Spleen (tissue), 11 donors: ENCODE measurements around the gene WDR54. TPM values are rescaled to one million over a fixed set of nuclear protein-coding genes. Genes with fewer than 3 reads are reported as not detected.

Experiments
- DNase-seq: peaks from one replicate; pipeline ENCODE4 v3.0.0-alpha.2; 2020
- H3K27ac ChIP-seq, 8 donors: fragments of 200-600 bp; sonication (generic) in 7 of 8; 1 replicate in 4 of 8; 2 replicates in 4 of 8; pipeline versions ENCODE4 v1.5.0 to v1.8.0; 2016 to 2021; ENCODE audit warnings: inconsistent platforms in 4 of 8, mild to moderate bottlenecking in 4 of 8, moderate library complexity in 1 of 8
- H3K27me3 ChIP-seq, 7 donors: fragments of 200-600 bp; sonication (generic) in 6 of 7; replicated peaks in 1 of 7; 1 replicate in 4 of 7; 2 replicates in 3 of 7; pipeline versions ENCODE4 v1.5.0 to v1.8.0; 2016 to 2021; ENCODE audit warnings: inconsistent platforms in 3 of 7, mild to moderate bottlenecking in 1 of 7
- H3K36me3 ChIP-seq, 6 donors: fragments of 200-600 bp; sonication (generic) in 5 of 6; 1 replicate in 4 of 6; 2 replicates in 2 of 6; pipeline versions ENCODE4 v1.5.0 to v1.8.0; 2016 to 2021; ENCODE audit warnings: inconsistent platforms in 2 of 6
- H3K4me1 ChIP-seq, 6 donors: fragments of 200-600 bp; sonication (generic) in 5 of 6; 1 replicate in 3 of 6; 2 replicates in 3 of 6; pipeline versions ENCODE4 v1.5.0 to v1.8.0; 2016 to 2021; ENCODE audit warnings: inconsistent platforms in 3 of 6
- H3K4me3 ChIP-seq, 8 donors: fragments of 200-600 bp; sonication (generic) in 7 of 8; 1 replicate in 4 of 8; 2 replicates in 4 of 8; pipeline versions ENCODE4 v1.5.0 to v1.8.0; 2016 to 2021; ENCODE audit warnings: inconsistent platforms in 4 of 8, mild to moderate bottlenecking in 4 of 8, moderate library complexity in 2 of 8
- H3K9me3 ChIP-seq, 8 donors: fragments of 200-600 bp; sonication (generic) in 7 of 8; 1 replicate in 4 of 8; 2 replicates in 4 of 8; pipeline versions ENCODE4 v1.5.0 to v1.8.0; 2016 to 2021; ENCODE audit warnings: inconsistent platforms in 4 of 8
- POLR2A ChIP-seq, 3 donors: fragments of 450-650 bp; IDR thresholded peaks; one replicate each; pipeline ENCODE4 v1.5.1; 2017; ENCODE audit warnings: antibody characterized with exemption in 3 of 3, mild to moderate bottlenecking in 1 of 3
- POLR2AphosphoS5 ChIP-seq, 3 donors: sonication (generic); formaldehyde crosslinking; IDR thresholded peaks; one replicate each; pipeline ENCODE4 v1.5.1; 2017; ENCODE audit warnings: antibody characterized with exemption in 3 of 3
- WGBS, 5 donors: extraction: QIAGEN DNeasy Blood & Tissue Kit in 3 of 5; methylation state at CpG; one replicate each; pipeline versions ENCODE4 v1.1.5 to v1.1.7; 2013 to 2018; 5-methylcytosine and 5-hydroxymethylcytosine counted together
- intact Hi-C: fragments of 100-400 bp; cut with DNase I; formaldehyde crosslinking; loops from one replicate; pipeline ENCODE4 v1.15.0; 2023; ENCODE audit warnings: low total_unique reads
- polyA plus RNA-seq, 3 donors: library from polyadenylated mRNA; stranded (reverse); fragments of 200-250 nt; gene quantifications; one replicate each; pipeline ENCODE4 v1.2.1, GENCODE V29; 2013
- total RNA-seq, 7 donors: library from RNA; depleted of rRNA in 3 of 7; stranded (reverse); fragments of >200 nt in 3 of 7; fragmentation: NEBNext Ultra II Directional in 4 of 7; extraction: Animal tissue kit (Norgen Biotek cat#: 25700) in 4 of 7; gene quantifications; one replicate each; pipeline versions ENCODE4 v1.1.0 to v1.2.1, GENCODE V29; 2016 to 2021
- TF ChIP-seq, protein P1 (sequence below), 11 experiments: fragments of 200-600 bp in 7 of 11; fragments of 450-650 bp in 4 of 11; sonication (generic) in 4 of 11; IDR thresholded peaks in 8 of 11; conservative IDR thresholded peaks in 3 of 11; 1 replicate in 7 of 11; 2 replicates in 4 of 11; pipeline versions ENCODE4 v1.4.0 to v1.8.0; 2016 to 2021; ENCODE audit warnings: antibody characterized with exemption in 11 of 11, inconsistent platforms in 4 of 11, mild to moderate bottlenecking in 1 of 11
- donor health status: healthy with polysubstance abuse.
- donor health status: DM: no; HTN: no; CAD: no; lungs with moderate emphysema.
- donor health status: DM: no; HTN: no; CAD: no.
- donor health status: Bipolar disorder and iron deficiency.
- donor health status: healthy.
- donor health status: DM: no; HTN: no; CAD: no.
- donor health status: DM: yes; HTN: yes; CAD: no.

WDR54 gene
- total and polyA plus RNA-seq, 10 donors: 15.1 to 26.0 (median 21.0) TPM

DNA sequence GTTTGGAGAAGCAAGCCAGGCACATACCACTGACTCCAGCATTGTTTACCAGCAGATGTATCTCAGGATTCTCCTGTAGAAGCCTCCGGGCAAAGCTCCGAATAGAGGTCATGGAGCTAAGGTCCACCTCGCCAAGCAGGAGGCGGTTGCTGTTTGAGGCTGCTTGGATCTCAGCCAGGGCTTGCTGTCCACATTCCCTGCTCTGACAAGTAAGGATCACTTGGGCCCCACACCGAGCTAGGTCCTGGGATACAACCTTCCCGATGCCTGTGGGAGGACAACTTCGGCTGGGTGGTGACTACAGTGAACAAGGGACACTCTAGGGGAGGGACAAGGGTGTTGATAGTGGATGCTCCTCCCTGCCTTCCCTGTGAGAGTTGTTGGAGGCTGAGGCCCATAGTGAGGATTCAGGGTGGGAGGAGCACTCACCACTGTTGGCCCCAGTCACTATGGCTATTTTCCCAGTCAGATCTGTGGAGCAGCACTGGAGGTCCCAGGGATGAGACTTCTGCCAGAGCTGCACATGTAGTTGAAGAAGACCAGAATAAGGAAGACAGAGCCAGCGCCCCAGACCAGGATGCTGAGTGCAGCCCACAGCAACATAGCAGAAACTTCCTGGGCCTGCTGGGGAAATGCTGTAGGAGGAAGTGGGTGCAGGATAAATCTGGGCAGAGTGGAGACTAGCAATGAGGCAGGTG lies 8.4 kb upstream of the WDR54 start:
- 63 to 91% (median 85%) methylated on average over 5 to 8 of the region's 8 CpGs for WGBS, 5 donors
- Histone ChIP-seq H3K27ac (no peak overlapping the region), H3K27me3 (peaks cover 0 to 21% (median 0%) of the 10 kb centered on the region in 7 donors), H3K36me3 (no peaks in the 10 kb centered on the region), H3K4me1 (peaks cover 3 to 39% (median 27%) of the 10 kb centered on the region in 6 donors), H3K4me3 (no peak overlapping the region), H3K9me3 (no peaks in the 10 kb centered on the region)
- TF ChIP-seq POLR2AphosphoS5 (IDR thresholded peaks at IDR 0.05) (no peak), POLR2A (IDR thresholded peaks at IDR 0.05) (no peak)
- TF ChIP-seq, protein P1, sequence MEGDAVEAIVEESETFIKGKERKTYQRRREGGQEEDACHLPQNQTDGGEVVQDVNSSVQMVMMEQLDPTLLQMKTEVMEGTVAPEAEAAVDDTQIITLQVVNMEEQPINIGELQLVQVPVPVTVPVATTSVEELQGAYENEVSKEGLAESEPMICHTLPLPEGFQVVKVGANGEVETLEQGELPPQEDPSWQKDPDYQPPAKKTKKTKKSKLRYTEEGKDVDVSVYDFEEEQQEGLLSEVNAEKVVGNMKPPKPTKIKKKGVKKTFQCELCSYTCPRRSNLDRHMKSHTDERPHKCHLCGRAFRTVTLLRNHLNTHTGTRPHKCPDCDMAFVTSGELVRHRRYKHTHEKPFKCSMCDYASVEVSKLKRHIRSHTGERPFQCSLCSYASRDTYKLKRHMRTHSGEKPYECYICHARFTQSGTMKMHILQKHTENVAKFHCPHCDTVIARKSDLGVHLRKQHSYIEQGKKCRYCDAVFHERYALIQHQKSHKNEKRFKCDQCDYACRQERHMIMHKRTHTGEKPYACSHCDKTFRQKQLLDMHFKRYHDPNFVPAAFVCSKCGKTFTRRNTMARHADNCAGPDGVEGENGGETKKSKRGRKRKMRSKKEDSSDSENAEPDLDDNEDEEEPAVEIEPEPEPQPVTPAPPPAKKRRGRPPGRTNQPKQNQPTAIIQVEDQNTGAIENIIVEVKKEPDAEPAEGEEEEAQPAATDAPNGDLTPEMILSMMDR (IDR thresholded peaks at IDR 0.05 in 8 of 11, conservative IDR thresholded peaks at IDR 0.05 in 3 of 11): no peak
- intact Hi-C loops: no loop called here
- no peak for DNase-seq

DNA sequence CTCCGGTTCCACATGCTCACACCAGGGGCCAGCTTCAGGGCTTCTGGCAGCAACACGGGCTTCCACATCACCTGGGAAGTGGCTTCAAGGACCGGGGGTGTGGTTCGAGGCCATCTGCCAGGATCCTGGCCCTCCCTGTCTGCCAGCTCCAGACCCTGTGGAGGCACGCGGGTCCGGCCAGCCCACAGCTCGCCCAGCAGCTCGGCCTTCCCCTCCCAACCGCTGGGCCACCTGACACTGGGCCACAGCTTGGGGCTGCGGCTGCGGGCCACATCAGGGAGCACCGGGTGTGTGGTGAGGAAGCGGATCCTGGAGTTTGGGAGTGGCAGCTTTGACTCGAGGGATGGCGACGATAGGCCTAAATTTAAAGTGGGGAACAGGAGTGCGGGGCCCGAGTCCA lies 7.1 kb upstream of the WDR54 start:
- TF ChIP-seq POLR2A (IDR thresholded peaks at IDR 0.05) (no peak), POLR2AphosphoS5 (IDR thresholded peaks at IDR 0.05) (no peak)
- TF ChIP-seq, protein P1 (IDR thresholded peaks at IDR 0.05 in 8 of 11, conservative IDR thresholded peaks at IDR 0.05 in 3 of 11): no peak
- H3K9me3 ChIP-seq: no peaks in the 10 kb centered on the region
- peak overlapping the region in 6 of 8 donors; percentile 53 to 78 (median 71) for H3K27ac ChIP-seq
- H3K4me3 ChIP-seq: peak overlapping the region; percentile 34 to 70 (median 49)
- intact Hi-C loops: no loop called here
- peaks cover 3 to 52% (median 36%) of the 10 kb centered on the region in 6 donors for H3K4me1 ChIP-seq
- WGBS, 5 donors: 57 to 72% (median 71%) methylated on average over 10 to 19 of the region's 19 CpGs
- H3K36me3 ChIP-seq: no peaks in the 10 kb centered on the region
- DNase-seq: no peak
- peaks cover 0 to 21% (median 0%) of the 10 kb centered on the region in 7 donors for H3K27me3 ChIP-seq

DNA sequence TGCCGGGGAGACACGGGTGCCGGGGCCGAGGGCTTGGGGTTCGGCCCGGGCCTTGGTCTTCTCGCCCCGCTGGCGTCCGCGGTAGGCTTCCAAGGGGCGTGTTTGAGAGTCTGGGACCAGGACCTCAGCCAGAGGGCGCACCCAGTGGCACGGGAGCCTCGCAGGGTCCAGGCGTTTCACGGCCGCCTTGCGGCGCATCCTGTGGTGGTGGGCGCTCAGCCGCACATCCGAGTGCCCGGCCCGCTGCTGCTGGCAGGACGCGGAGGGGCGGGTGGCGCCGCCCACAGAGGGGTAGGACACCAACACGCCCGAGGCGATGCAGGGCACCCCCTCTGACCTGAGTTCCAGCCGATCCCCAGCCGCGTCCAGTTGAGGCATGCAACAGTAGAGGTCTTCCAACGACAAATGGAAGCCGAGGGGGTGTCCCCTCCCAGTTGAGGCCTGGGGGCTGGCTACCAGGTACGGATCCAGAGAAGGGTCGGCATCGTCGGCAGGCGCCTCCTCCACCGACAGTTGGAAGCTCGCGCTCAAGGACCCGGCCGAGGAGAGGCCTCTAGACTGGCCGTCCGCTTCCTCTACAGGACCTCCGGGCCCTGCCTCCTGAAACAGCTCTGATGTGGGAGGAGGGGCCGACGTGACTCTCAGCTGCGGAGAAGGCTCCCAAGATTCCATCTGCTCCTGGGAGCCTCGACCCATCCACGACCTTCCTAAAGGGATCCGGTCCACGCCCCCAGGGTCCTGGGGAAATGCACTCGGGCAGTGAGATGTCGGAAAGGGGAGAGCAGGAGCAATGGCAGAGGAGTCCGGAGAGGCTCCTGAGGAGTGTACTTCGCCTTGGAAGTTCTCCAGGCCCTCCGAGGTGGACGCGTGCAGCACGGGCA lies 6.4 kb upstream of the WDR54 start:
- Histone ChIP-seq H3K36me3 (no peaks in the 10 kb centered on the region), H3K27me3 (peaks cover 0 to 21% (median 0%) of the 10 kb centered on the region in 7 donors), H3K4me1 (peaks cover 3 to 59% (median 42%) of the 10 kb centered on the region in 6 donors), H3K4me3 (peak overlapping the region; percentile 34 to 70 (median 49)), H3K9me3 (no peaks in the 10 kb centered on the region), H3K27ac (peak overlapping the region in 7 of 8 donors; percentile 41 to 78 (median 69))
- WGBS, 5 donors: 6 to 15% (median 9%) methylated on average over 51 to 66 of the region's 66 CpGs
- peak; percentile 92 for DNase-seq
- intact Hi-C loops: no loop called here
- peak in 2 of 3 donors; percentile 77 to 78 for TF ChIP-seq POLR2AphosphoS5 (IDR thresholded peaks at IDR 0.05)
- TF ChIP-seq, protein P1 (IDR thresholded peaks at IDR 0.05 in 8 of 11, conservative IDR thresholded peaks at IDR 0.05 in 3 of 11): peak in 9 of 11 experiments; percentile 5 to 58 (median 45)
- no peak for TF ChIP-seq POLR2A (IDR thresholded peaks at IDR 0.05)
